ENCODE data around the gene ATXN7L1. TPM values are rescaled to one million over a fixed set of nuclear protein-coding genes. Genes with fewer than 3 reads are reported as not detected.

The ATXN7L1 gene
- total RNA-seq, 6 experiments from 2014 or later, result 7.1 to 15.7 (median 11.0) TPM

- H3K4me3 ChIP-seq, result no peak overlapping the region
- H3K36me3 ChIP-seq, result no peaks in the 10 kb centered on the region
- TF ChIP-seq CTCF (IDR thresholded peaks at IDR 0.05), result no peak
- TF ChIP-seq POLR2A (IDR thresholded peaks at IDR 0.05), result no peak
- H3K27ac ChIP-seq, result no peak overlapping the region
- DNase-seq, result no peak
- intact Hi-C loops (cut with DNase I), result no loop called here
- H3K27me3 ChIP-seq, result no peaks in the 10 kb centered on the region
- H3K9me3 ChIP-seq, result no peaks in the 10 kb centered on the region
- 66% methylated on average over 7 of the region's 8 CpGs for WGBS (ENCODE audit: insufficient coverage, low coverage, low lambda C conversion rate, missing lambda C conversion rate)
- no peaks in the 10 kb centered on the region for H3K4me1 ChIP-seq
- no peak for ATAC-seq
Observed at GRCh38 chr7:105905910-105906568, 29.6 kb upstream of the ATXN7L1 start.

GRCh38 chr7:105905209-105905909 lies 29.0 kb upstream of the ATXN7L1 start:
- intact Hi-C loops (cut with DNase I), result no loop called here
- no peak for ATAC-seq

GRCh38 chr7:105904064-105904463 lies 27.7 kb upstream of the ATXN7L1 start:
- 75% methylated on average over 1 of the region's 1 CpG for WGBS (ENCODE audit: insufficient coverage, low coverage, low lambda C conversion rate, missing lambda C conversion rate)
- no peak for ATAC-seq
- intact Hi-C loops (cut with DNase I), result no loop called here

More at GRCh38 chr7:105905209-105905909, 29.0 kb upstream of the ATXN7L1 start:
- H3K27me3 ChIP-seq, result no peaks in the 10 kb centered on the region
- no peak for TF ChIP-seq POLR2A (IDR thresholded peaks at IDR 0.05)
- TF ChIP-seq CTCF (IDR thresholded peaks at IDR 0.05), result no peak
- no peaks in the 10 kb centered on the region for H3K4me1 ChIP-seq
- 76% methylated on average over 11 of the region's 11 CpGs for WGBS (ENCODE audit: insufficient coverage, low coverage, low lambda C conversion rate, missing lambda C conversion rate)
- H3K36me3 ChIP-seq, result no peaks in the 10 kb centered on the region
- no peak for DNase-seq
- no peak overlapping the region for H3K4me3 ChIP-seq
- no peak overlapping the region for H3K27ac ChIP-seq
- H3K9me3 ChIP-seq, result no peaks in the 10 kb centered on the region

GRCh38 chr7:105902325-105902911 lies 26.0 kb upstream of the ATXN7L1 start:
- intact Hi-C loops (cut with DNase I), result no loop called here
- Histone ChIP-seq H3K4me3 (no peak overlapping the region), H3K27me3 (no peaks in the 10 kb centered on the region), H3K27ac (no peak overlapping the region), H3K36me3 (no peaks in the 10 kb centered on the region), H3K9me3 (no peaks in the 10 kb centered on the region), H3K4me1 (no peaks in the 10 kb centered on the region)
- WGBS (ENCODE audit: insufficient coverage, low coverage, low lambda C conversion rate, missing lambda C conversion rate), result 96% methylated on average over 6 of the region's 6 CpGs
- DNase-seq (no peak), ATAC-seq (no peak)
- TF ChIP-seq CTCF (IDR thresholded peaks at IDR 0.05), result no peak
- no peak for TF ChIP-seq POLR2A (IDR thresholded peaks at IDR 0.05)

More at GRCh38 chr7:105904064-105904463, 27.7 kb upstream of the ATXN7L1 start:
- no peaks in the 10 kb centered on the region for H3K36me3 ChIP-seq
- H3K4me3 ChIP-seq, result no peak overlapping the region
- no peak for DNase-seq
- TF ChIP-seq POLR2A (IDR thresholded peaks at IDR 0.05), result no peak
- TF ChIP-seq CTCF (IDR thresholded peaks at IDR 0.05), result no peak
- H3K9me3 ChIP-seq, result no peaks in the 10 kb centered on the region
- no peak overlapping the region for H3K27ac ChIP-seq
- H3K4me1 ChIP-seq, result no peaks in the 10 kb centered on the region
- no peaks in the 10 kb centered on the region for H3K27me3 ChIP-seq
